ENCODE data around the gene PRLH. TPM values are rescaled to one million over a fixed set of nuclear protein-coding genes. Genes with fewer than 3 reads are reported as not detected.

Gene PRLH
- total and polyA plus RNA-seq, 5 donors from 2014 or later: not detected

- no peaks in the 10 kb centered on the region for H3K27me3 ChIP-seq (ENCODE audit: control insufficient read depth, insufficient read depth, low read length)
- peaks cover 5% of the 10 kb centered on the region for H3K4me1 ChIP-seq (ENCODE audit: control insufficient read depth, insufficient read depth, low read length, poor library complexity, severe bottlenecking)
- peaks cover 4% of the 10 kb centered on the region for H3K27me3 Mint-ChIP-seq
- peaks cover 0 to 6% (median 2%) of the 10 kb centered on the region in 4 donors for H3K4me1 Mint-ChIP-seq
- no peak overlapping the region for H3K4me3 Mint-ChIP-seq
- ATAC-seq (ENCODE audit: low read depth in 2 of 2) (no peak), DNase-seq (no peak)
- no peak overlapping the region for H3K27ac ChIP-seq (ENCODE audit: insufficient read depth, low read length, poor library complexity, severe bottlenecking)
- no peaks in the 10 kb centered on the region for H3K9me3 ChIP-seq (ENCODE audit: control insufficient read depth in 2 of 2, low read length in 2 of 2)
- no peaks in the 10 kb centered on the region for H3K36me3 Mint-ChIP-seq
- H3K27ac Mint-ChIP-seq: peak overlapping the region in 1 of 3 donors; percentile 33
- H3K4me3 ChIP-seq (ENCODE audit: low read depth, low read length): no peak overlapping the region
- no peaks in the 10 kb centered on the region for H3K36me3 ChIP-seq (ENCODE audit: control insufficient read depth, insufficient read depth, low read length)
- H3K9me3 Mint-ChIP-seq: no peaks in the 10 kb centered on the region
Measured at GRCh38 chr2:237569041-237569440, 2.7 kb downstream of the PRLH start.

- H3K27me3 Mint-ChIP-seq: peaks cover 5% of the 10 kb centered on the region
- no peaks in the 10 kb centered on the region for H3K36me3 Mint-ChIP-seq
- Histone ChIP-seq H3K27me3 (ENCODE audit: control insufficient read depth, insufficient read depth, low read length) (no peaks in the 10 kb centered on the region), H3K9me3 (ENCODE audit: control insufficient read depth in 2 of 2, low read length in 2 of 2) (no peaks in the 10 kb centered on the region), H3K36me3 (ENCODE audit: control insufficient read depth, insufficient read depth, low read length) (no peaks in the 10 kb centered on the region), H3K27ac (ENCODE audit: insufficient read depth, low read length, poor library complexity, severe bottlenecking) (no peak overlapping the region), H3K4me1 (ENCODE audit: control insufficient read depth, insufficient read depth, low read length, poor library complexity, severe bottlenecking) (peaks cover 5% of the 10 kb centered on the region), H3K4me3 (ENCODE audit: low read depth, low read length) (no peak overlapping the region)
- H3K4me3 Mint-ChIP-seq: no peak overlapping the region
- H3K9me3 Mint-ChIP-seq: no peaks in the 10 kb centered on the region
- H3K27ac Mint-ChIP-seq: no peak overlapping the region
- ATAC-seq (ENCODE audit: low read depth in 2 of 2): no peak
- DNase-seq: no peak
- H3K4me1 Mint-ChIP-seq: peaks cover 0 to 6% (median 2%) of the 10 kb centered on the region in 4 donors
Measured at GRCh38 chr2:237569896-237570295, 3.5 kb downstream of the PRLH start.

- Mint-ChIP-seq H3K27me3 (peaks cover 5% of the 10 kb centered on the region), H3K9me3 (no peaks in the 10 kb centered on the region), H3K27ac (no peak overlapping the region), H3K36me3 (no peaks in the 10 kb centered on the region), H3K4me3 (no peak overlapping the region), H3K4me1 (peaks cover 0 to 6% (median 2%) of the 10 kb centered on the region in 4 donors)
- H3K4me1 ChIP-seq (ENCODE audit: control insufficient read depth, insufficient read depth, low read length, poor library complexity, severe bottlenecking): peaks cover 5% of the 10 kb centered on the region
- ATAC-seq (ENCODE audit: low read depth in 2 of 2) (no peak), DNase-seq (no peak)
- H3K36me3 ChIP-seq (ENCODE audit: control insufficient read depth, insufficient read depth, low read length): no peaks in the 10 kb centered on the region
- no peak overlapping the region for H3K4me3 ChIP-seq (ENCODE audit: low read depth, low read length)
- H3K27ac ChIP-seq (ENCODE audit: insufficient read depth, low read length, poor library complexity, severe bottlenecking): no peak overlapping the region
- H3K9me3 ChIP-seq (ENCODE audit: control insufficient read depth in 2 of 2, low read length in 2 of 2): no peaks in the 10 kb centered on the region
- H3K27me3 ChIP-seq (ENCODE audit: control insufficient read depth, insufficient read depth, low read length): no peaks in the 10 kb centered on the region
Measured at GRCh38 chr2:237570776-237571335, 4.5 kb downstream of the PRLH start.

GRCh38 chr2:237571551-237571950, 5.2 kb downstream of the PRLH start:
- H3K27me3 Mint-ChIP-seq: peaks cover 10% of the 10 kb centered on the region
- DNase-seq (no peak), ATAC-seq (ENCODE audit: low read depth in 2 of 2) (no peak)
- no peak overlapping the region for H3K27ac Mint-ChIP-seq
- Histone ChIP-seq H3K36me3 (ENCODE audit: control insufficient read depth, insufficient read depth, low read length) (no peaks in the 10 kb centered on the region), H3K9me3 (ENCODE audit: control insufficient read depth in 2 of 2, low read length in 2 of 2) (no peaks in the 10 kb centered on the region), H3K27ac (ENCODE audit: insufficient read depth, low read length, poor library complexity, severe bottlenecking) (no peak overlapping the region), H3K4me3 (ENCODE audit: low read depth, low read length) (no peak overlapping the region), H3K27me3 (ENCODE audit: control insufficient read depth, insufficient read depth, low read length) (no peaks in the 10 kb centered on the region), H3K4me1 (ENCODE audit: control insufficient read depth, insufficient read depth, low read length, poor library complexity, severe bottlenecking) (peaks cover 5% of the 10 kb centered on the region)
- H3K4me3 Mint-ChIP-seq: no peak overlapping the region
- H3K9me3 Mint-ChIP-seq: no peaks in the 10 kb centered on the region
- H3K36me3 Mint-ChIP-seq: no peaks in the 10 kb centered on the region
- H3K4me1 Mint-ChIP-seq: peaks cover 0 to 6% (median 2%) of the 10 kb centered on the region in 4 donors

GRCh38 chr2:237572021-237572741, 5.8 kb downstream of the PRLH start:
- no peaks in the 10 kb centered on the region for H3K9me3 Mint-ChIP-seq
- Histone ChIP-seq H3K9me3 (ENCODE audit: control insufficient read depth in 2 of 2, low read length in 2 of 2) (no peaks in the 10 kb centered on the region), H3K4me1 (ENCODE audit: control insufficient read depth, insufficient read depth, low read length, poor library complexity, severe bottlenecking) (peaks cover 5% of the 10 kb centered on the region), H3K27ac (ENCODE audit: insufficient read depth, low read length, poor library complexity, severe bottlenecking) (no peak overlapping the region), H3K4me3 (ENCODE audit: low read depth, low read length) (no peak overlapping the region), H3K36me3 (ENCODE audit: control insufficient read depth, insufficient read depth, low read length) (no peaks in the 10 kb centered on the region), H3K27me3 (ENCODE audit: control insufficient read depth, insufficient read depth, low read length) (no peaks in the 10 kb centered on the region)
- no peaks in the 10 kb centered on the region for H3K36me3 Mint-ChIP-seq
- peaks cover 11% of the 10 kb centered on the region for H3K27me3 Mint-ChIP-seq
- no peak overlapping the region for H3K27ac Mint-ChIP-seq
- peak; percentile 79 to 86 for ATAC-seq (ENCODE audit: low read depth in 2 of 2)
- DNase-seq: peak; percentile 62 to 82 (median 75)
- peaks cover 0 to 6% (median 2%) of the 10 kb centered on the region in 4 donors for H3K4me1 Mint-ChIP-seq
- H3K4me3 Mint-ChIP-seq: no peak overlapping the region

- Mint-ChIP-seq H3K9me3 (no peaks in the 10 kb centered on the region), H3K4me3 (no peak overlapping the region), H3K27ac (no peak overlapping the region), H3K27me3 (peaks cover 11% of the 10 kb centered on the region), H3K4me1 (peaks cover 0 to 6% (median 2%) of the 10 kb centered on the region in 4 donors), H3K36me3 (no peaks in the 10 kb centered on the region)
- Histone ChIP-seq H3K4me3 (ENCODE audit: low read depth, low read length) (no peak overlapping the region), H3K4me1 (ENCODE audit: control insufficient read depth, insufficient read depth, low read length, poor library complexity, severe bottlenecking) (peaks cover 5% of the 10 kb centered on the region), H3K36me3 (ENCODE audit: control insufficient read depth, insufficient read depth, low read length) (no peaks in the 10 kb centered on the region), H3K9me3 (ENCODE audit: control insufficient read depth in 2 of 2, low read length in 2 of 2) (no peaks in the 10 kb centered on the region), H3K27ac (ENCODE audit: insufficient read depth, low read length, poor library complexity, severe bottlenecking) (no peak overlapping the region), H3K27me3 (ENCODE audit: control insufficient read depth, insufficient read depth, low read length) (no peaks in the 10 kb centered on the region)
- no peak for ATAC-seq (ENCODE audit: low read depth in 2 of 2)
- DNase-seq: no peak
Measured at GRCh38 chr2:237572742-237573101, 6.3 kb downstream of the PRLH start.

GRCh38 chr2:237573721-237574415, 7.5 kb downstream of the PRLH start:
- no peak overlapping the region for H3K4me3 Mint-ChIP-seq
- H3K9me3 Mint-ChIP-seq: no peaks in the 10 kb centered on the region
- peaks cover 11% of the 10 kb centered on the region for H3K27me3 Mint-ChIP-seq
- peaks cover 0 to 7% (median 3%) of the 10 kb centered on the region in 4 donors for H3K4me1 Mint-ChIP-seq
- Histone ChIP-seq H3K27ac (ENCODE audit: insufficient read depth, low read length, poor library complexity, severe bottlenecking) (no peak overlapping the region), H3K36me3 (ENCODE audit: control insufficient read depth, insufficient read depth, low read length) (no peaks in the 10 kb centered on the region), H3K9me3 (ENCODE audit: control insufficient read depth in 2 of 2, low read length in 2 of 2) (no peaks in the 10 kb centered on the region), H3K27me3 (ENCODE audit: control insufficient read depth, insufficient read depth, low read length) (no peaks in the 10 kb centered on the region), H3K4me3 (ENCODE audit: low read depth, low read length) (no peak overlapping the region), H3K4me1 (ENCODE audit: control insufficient read depth, insufficient read depth, low read length, poor library complexity, severe bottlenecking) (peaks cover 5% of the 10 kb centered on the region)
- H3K36me3 Mint-ChIP-seq: no peaks in the 10 kb centered on the region
- ATAC-seq (ENCODE audit: low read depth in 2 of 2) (no peak), DNase-seq (no peak)
- H3K27ac Mint-ChIP-seq: peak overlapping the region in 1 of 3 donors; percentile 46

All from CD4-positive, CD25-positive, alpha-beta regulatory T cell (primary cell).